AG20443 (cell line): ENCODE results near the gene CLTC.
"Not testable (repeated sequence)": the region's sequence is repeated elsewhere in the genome, so short reads cannot be mapped to it uniquely, and the experiment has no call there.

ENCODE experiments used
- DNase-seq: peaks from one replicate; pipeline ENCODE4 v3.0.0; 2012; ENCODE audit warnings: low spot score, mixed read lengths

CLTC gene

GRCh38 chr17:59634632-59635541, 15.2 kb downstream of the CLTC start:
- peak; percentile 11 for DNase-seq

- no peak for DNase-seq
Measured at GRCh38 chr17:59637611-59638310, 18.1 kb downstream of the CLTC start.

GRCh38 chr17:59638553-59638952, 18.9 kb downstream of the CLTC start:
- no peak for DNase-seq

GRCh38 chr17:59641799-59642484, 22.2 kb downstream of the CLTC start:
- no peak for DNase-seq

GRCh38 chr17:59642565-59642964, 22.9 kb downstream of the CLTC start:
- no peak for DNase-seq

GRCh38 chr17:59643159-59644140, 23.8 kb downstream of the CLTC start:
- peak; percentile 33 for DNase-seq

- DNase-seq, result no peak
Measured at GRCh38 chr17:59647288-59647687, 27.6 kb downstream of the CLTC start.

- no peak for DNase-seq
Measured at GRCh38 chr17:59649886-59650285, 30.2 kb downstream of the CLTC start.

GRCh38 chr17:59650642-59651041, 30.9 kb downstream of the CLTC start:
- no peak for DNase-seq

GRCh38 chr17:59651346-59651745, 31.7 kb downstream of the CLTC start:
- DNase-seq, result no peak

GRCh38 chr17:59652119-59652518, 32.4 kb downstream of the CLTC start:
- DNase-seq, result peak; percentile 17

- not testable (repeated sequence) for DNase-seq
Measured at GRCh38 chr17:59656624-59657023, 36.9 kb downstream of the CLTC start.

- no peak for DNase-seq
Measured at GRCh38 chr17:59666235-59666634, 46.5 kb downstream of the CLTC start.

GRCh38 chr17:59668816-59669215, 49.1 kb downstream of the CLTC start:
- peak; percentile 66 for DNase-seq

- DNase-seq, result no peak
Measured at GRCh38 chr17:59669411-59669810, 49.7 kb downstream of the CLTC start.

- DNase-seq, result no peak
Measured at GRCh38 chr17:59669944-59670343, 50.2 kb downstream of the CLTC start.

- DNase-seq, result no peak
Measured at GRCh38 chr17:59671386-59671785, 51.7 kb downstream of the CLTC start.

GRCh38 chr17:59675231-59675630, 55.5 kb downstream of the CLTC start:
- DNase-seq, result no peak

GRCh38 chr17:59676716-59677115, 57.0 kb downstream of the CLTC start:
- peak; percentile 10 for DNase-seq

GRCh38 chr17:59678918-59679317, 59.2 kb downstream of the CLTC start:
- no peak for DNase-seq

- peak; percentile 34 for DNase-seq
Measured at GRCh38 chr17:59680314-59680713, 60.6 kb downstream of the CLTC start.
